H1 (cell line): ENCODE data around the gene TBX2. TPM values are rescaled to one million over a fixed set of nuclear protein-coding genes. Genes with fewer than 3 reads are reported as not detected.

Experiments used
- CBX5 ChIP-seq: fragments of 300-800, 300-1000 bp; sonication (generic); IDR thresholded peaks from 2 replicates; pipeline ENCODE4 v1.7.1; 2016; ENCODE audit warnings: antibody characterized with exemption, low read length, low read depth
- CTBP2 ChIP-seq: IDR thresholded peaks from 2 replicates; pipeline ENCODE4 v1.7.0; 2011; ENCODE audit warnings: borderline replicate concordance, mild to moderate bottlenecking, moderate library complexity, mixed read lengths, low read length; ENCODE audit not compliant: insufficient read depth, insufficient read length
- GTF2F1 ChIP-seq: IDR thresholded peaks from 2 replicates; pipeline ENCODE4 v1.6.1; 2012; ENCODE audit warnings: low read depth, low read length, improper control_type of control experiment, borderline replicate concordance
- POLR2A ChIP-seq, 2 experiments: IDR thresholded peaks; 1 replicate in 1 of 2; 2 replicates in 1 of 2; pipeline ENCODE4 v1.6.1; 2011; ENCODE audit warnings: low read depth in 2 of 2, low read length in 2 of 2, mild to moderate bottlenecking in 2 of 2; ENCODE audit errors: control extremely low read depth in 1 of 2
- SAP30 ChIP-seq: fragments of 300-600 bp; sonication (generic); IDR thresholded peaks from 2 replicates; pipeline ENCODE4 v1.7.1; 2012; ENCODE audit warnings: low read length, moderate library complexity, mild to moderate bottlenecking, inconsistent platforms; ENCODE audit not compliant: insufficient read depth, insufficient replicate concordance
- polyA plus RNA-seq, 7 experiments: library from polyadenylated mRNA; depleted of rRNA in 3 of 7; stranded (reverse) in 5 of 7; unstranded in 2 of 7; fragments of >200 nt in 5 of 7; fragments of 200-250 nt in 2 of 7; gene quantifications; 1 replicate in 5 of 7; 2 replicates in 1 of 7; 4 replicates in 1 of 7; pipeline versions ENCODE4 v1.2.1 to v1.2.3, GENCODE V29; 2011 to 2013; ENCODE audit warnings: missing spikeins in 2 of 7, mixed read lengths in 2 of 7
- total RNA-seq: library from RNA; stranded (reverse); fragmentation: NEBNext Ultra II Directional; extraction: Animal tissue kit (Norgen Biotek cat#: 25700); gene quantifications from 2 replicates; pipeline ENCODE4 v1.2.1, GENCODE V29; 2021

Gene TBX2
- total and polyA plus RNA-seq, 2 of the 8 experiments (the other 6 are each of a cell fraction or from before 2014, with no cell fraction given): not detected

GRCh38 chr17:61372436-61372835 is 27.2 kb upstream of the TBX2 start (continued):
- TF ChIP-seq CTBP2: no peak
- no peak for TF ChIP-seq SAP30
- TF ChIP-seq GTF2F1: no peak
- no peak for TF ChIP-seq CBX5
- TF ChIP-seq POLR2A (IDR thresholded peaks at IDR 0.05; ENCODE audit: control extremely low read depth in 1 of 2, low read depth in 2 of 2, low read length in 2 of 2): no peak
